DMS153 (cell line): Measurements from ENCODE around the gene SPNS2.
"Not testable (repeated sequence)": the region's sequence is repeated elsewhere in the genome, so short reads cannot be mapped to it uniquely, and the experiment has no call there.

ENCODE experiments used
- DNase-seq: peaks from one replicate; lab custom pipeline; 2025; lab: John Stamatoyannopoulos, UW

Gene SPNS2

GRCh38 chr17:4572131-4572530 is 73.5 kb downstream of the SPNS2 start:
- DNase-seq, result no peak

GRCh38 chr17:4573115-4573514 is 74.4 kb downstream of the SPNS2 start:
- DNase-seq, result no peak

GRCh38 chr17:4573669-4574068 is 75.0 kb downstream of the SPNS2 start:
- DNase-seq, result no peak

- DNase-seq, result no peak
Measured at GRCh38 chr17:4574448-4575045, 75.9 kb downstream of the SPNS2 start.

- DNase-seq, result no peak
Measured at GRCh38 chr17:4576161-4576558, 77.5 kb downstream of the SPNS2 start.

- no peak for DNase-seq
Measured at GRCh38 chr17:4576729-4577322, 78.1 kb downstream of the SPNS2 start.

- DNase-seq, result no peak
Measured at GRCh38 chr17:4577386-4577993, 78.8 kb downstream of the SPNS2 start.

- not testable (repeated sequence) for DNase-seq
Measured at GRCh38 chr17:4578349-4578748, 79.7 kb downstream of the SPNS2 start.

- no peak for DNase-seq
Measured at GRCh38 chr17:4579678-4580077, 81.0 kb downstream of the SPNS2 start.

GRCh38 chr17:4580291-4580690 is 81.6 kb downstream of the SPNS2 start:
- no peak for DNase-seq

- no peak for DNase-seq
Measured at GRCh38 chr17:4582101-4582501, 83.4 kb downstream of the SPNS2 start.

GRCh38 chr17:4582691-4583090 is 84.0 kb downstream of the SPNS2 start:
- DNase-seq, result no peak

- no peak for DNase-seq
Measured at GRCh38 chr17:4583206-4583605, 84.5 kb downstream of the SPNS2 start.

GRCh38 chr17:4583782-4584100 is 85.1 kb downstream of the SPNS2 start:
- no peak for DNase-seq

GRCh38 chr17:4584101-4584916 is 85.6 kb downstream of the SPNS2 start, which contains the start of gene SMTNL2:
TSS of gene SMTNL2 (plus strand) at chr17:4584529. CDS start at chr17:4584606, 77 bp downstream.
- DNase-seq, result no peak

GRCh38 chr17:4584917-4585637 is 86.4 kb downstream of the SPNS2 start:
- no peak for DNase-seq

GRCh38 chr17:4585638-4585994 is 86.9 kb downstream of the SPNS2 start:
- DNase-seq, result no peak

GRCh38 chr17:4586043-4586442 is 87.4 kb downstream of the SPNS2 start:
- DNase-seq, result no peak

GRCh38 chr17:4587195-4587594 is 88.5 kb downstream of the SPNS2 start:
- no peak for DNase-seq

GRCh38 chr17:4587803-4588202 is 89.1 kb downstream of the SPNS2 start:
- no peak for DNase-seq

- DNase-seq, result no peak
Measured at GRCh38 chr17:4588391-4588790, 89.7 kb downstream of the SPNS2 start.
